GM19240 (cell line): ENCODE results near the gene USP53.
"Not testable (repeated sequence)": the region's sequence is repeated elsewhere in the genome, so short reads cannot be mapped to it uniquely, and the experiment has no call there.

Source experiments
- DNase-seq: peaks from one replicate; pipeline ENCODE4 v3.0.0; 2011; ENCODE audit warnings: low spot score; ENCODE audit not compliant: insufficient read length

Gene USP53

DNA sequence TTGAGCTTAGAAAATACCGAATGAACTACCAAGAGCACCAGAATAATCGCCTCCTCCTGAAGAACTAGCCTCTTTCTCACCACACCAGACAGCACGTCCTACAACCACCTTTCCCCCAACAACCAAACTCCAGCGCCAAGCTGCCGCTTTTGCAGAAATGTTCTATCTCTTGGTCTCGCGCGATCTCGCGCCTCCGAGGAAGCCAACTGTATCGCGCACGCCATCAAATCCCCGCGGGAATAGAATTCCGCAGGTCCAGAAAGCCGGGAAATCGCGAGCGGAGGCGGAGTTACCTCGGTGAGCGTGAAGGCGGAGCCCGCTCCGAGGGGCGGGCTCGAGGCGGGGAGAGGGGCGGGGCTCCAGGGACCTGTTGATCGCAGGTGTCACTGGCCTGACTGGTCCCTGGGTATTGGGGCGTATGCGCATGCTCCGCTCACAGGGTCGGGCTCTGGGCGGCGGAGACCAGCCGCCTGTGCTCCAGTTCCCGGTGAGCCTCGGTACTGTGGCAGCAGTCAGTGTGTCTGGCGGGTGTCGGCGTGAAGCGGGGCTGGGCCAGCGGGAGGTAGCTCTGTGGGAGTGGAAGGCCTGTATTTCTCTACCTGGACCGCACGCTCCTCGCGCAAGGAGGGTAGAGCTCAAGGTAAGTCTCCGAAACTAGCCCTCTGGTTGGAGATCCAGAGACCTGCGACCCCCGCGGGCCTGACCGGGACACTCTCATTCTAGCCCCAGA is at the start of gene USP53:
USP53 (plus strand) TSS at position 480 of the 730 bp plus-strand sequence. CDS start 27,047 bp downstream, outside the sequence.
- peak; percentile 79 for DNase-seq

DNA sequence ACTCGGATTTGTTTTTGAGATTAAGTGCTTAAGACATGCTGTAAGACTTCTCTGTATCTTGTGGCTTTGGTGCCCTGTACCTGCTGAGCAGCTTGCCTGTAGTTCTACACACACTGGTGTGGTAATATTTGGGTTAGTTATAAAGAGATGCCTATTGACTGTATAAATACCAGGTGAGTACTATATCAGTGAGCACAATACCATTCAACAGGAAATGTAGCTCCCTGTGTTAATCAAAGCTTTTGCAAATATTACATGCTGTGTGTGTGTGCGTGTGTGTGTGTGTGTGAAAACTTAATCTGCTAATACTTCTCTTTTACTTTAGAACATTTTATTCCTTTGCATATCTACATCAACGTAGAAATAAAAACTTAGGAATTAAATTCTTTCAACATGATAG is 46.7 kb upstream of the USP53 start:
- no peak for DNase-seq

DNA sequence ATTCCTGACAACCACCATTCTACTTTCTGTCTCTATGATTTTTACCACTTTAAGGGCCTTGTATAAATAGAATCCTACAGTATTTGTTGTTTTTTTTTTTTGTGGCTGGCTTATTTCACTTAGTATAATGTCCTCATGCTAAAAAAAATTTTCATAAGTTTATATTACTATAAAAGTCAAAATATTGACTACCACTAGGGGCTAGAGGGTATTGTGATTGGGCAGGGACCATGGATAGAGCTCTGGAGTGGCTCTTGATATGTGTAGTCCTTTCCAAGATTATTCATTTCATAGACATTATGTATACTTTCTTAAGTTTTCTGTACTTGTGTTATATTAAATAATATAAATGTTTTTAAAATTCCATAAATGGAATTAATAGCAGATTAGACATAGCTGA is 42.3 kb upstream of the USP53 start:
- DNase-seq: no peak

DNA sequence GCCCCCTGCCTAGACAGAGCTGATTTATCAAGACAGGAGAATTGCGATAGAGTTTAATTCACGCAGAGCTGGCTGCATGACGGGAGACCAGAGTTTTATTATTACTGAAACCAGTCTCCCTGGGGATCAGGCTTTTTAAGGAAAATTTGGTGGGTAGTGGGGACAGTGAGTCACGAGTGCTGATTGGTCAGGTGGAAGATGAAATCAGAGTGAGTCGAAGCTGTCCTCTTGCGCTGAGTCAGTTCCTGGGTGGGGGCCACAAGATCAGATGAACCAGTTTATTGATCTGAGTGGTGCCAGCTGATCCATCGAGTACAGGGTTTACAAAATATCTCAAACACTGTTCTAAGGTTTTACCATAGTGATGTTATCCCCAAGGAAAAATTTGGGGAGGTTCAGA is 40.3 kb upstream of the USP53 start:
- no peak for DNase-seq

DNA sequence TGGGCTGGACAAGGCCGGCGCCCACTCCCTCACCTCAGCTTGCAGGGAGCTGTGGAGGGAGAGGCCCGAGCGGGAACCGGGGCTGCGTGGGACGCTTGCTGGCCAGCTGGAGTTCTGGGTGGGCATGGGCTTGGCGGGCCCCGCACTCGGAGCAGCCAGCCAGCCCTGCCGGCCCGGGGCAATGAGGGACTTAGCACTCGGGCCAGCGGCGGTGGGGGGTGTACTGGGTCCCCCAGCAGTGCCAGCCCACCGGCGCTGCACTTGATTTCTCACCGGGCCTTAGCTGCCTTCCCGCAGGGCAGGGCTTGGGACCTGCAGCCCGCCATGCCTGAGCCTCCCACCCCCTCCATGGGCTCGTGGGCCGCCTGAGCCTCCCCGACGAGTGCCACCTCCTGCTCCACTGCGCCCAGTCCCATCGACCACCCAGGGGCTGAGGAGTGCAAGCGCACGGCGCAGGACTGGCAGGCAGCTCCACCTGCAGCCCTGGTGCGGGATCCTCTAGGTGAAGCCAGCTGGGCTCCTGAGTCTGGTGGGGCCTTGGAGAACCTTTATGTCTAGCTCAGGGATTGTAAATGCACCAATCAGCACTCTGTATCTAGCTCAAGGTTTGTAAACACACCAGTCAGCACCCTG is 38.7 kb upstream of the USP53 start:
- DNase-seq: not testable (repeated sequence)

DNA sequence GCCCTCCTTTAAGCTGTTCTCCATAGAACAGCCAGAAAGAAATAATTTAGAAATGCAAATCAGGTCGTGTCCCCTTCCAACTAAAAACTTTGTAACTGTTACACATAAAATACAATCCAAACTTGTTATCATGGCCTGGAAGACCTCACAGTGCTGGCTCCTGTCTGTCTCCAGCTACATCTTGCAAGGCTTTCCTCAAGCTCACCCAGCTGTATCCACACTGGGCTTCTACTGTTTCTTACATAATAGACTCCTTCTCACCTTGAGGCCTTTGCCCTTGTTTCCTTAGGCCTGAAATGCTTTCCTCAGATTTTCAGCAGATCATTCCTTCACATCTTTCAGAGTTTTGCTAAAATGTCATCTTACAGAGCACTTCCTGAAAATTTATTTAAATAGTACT is 33.5 kb upstream of the USP53 start:
- no peak for DNase-seq

DNA sequence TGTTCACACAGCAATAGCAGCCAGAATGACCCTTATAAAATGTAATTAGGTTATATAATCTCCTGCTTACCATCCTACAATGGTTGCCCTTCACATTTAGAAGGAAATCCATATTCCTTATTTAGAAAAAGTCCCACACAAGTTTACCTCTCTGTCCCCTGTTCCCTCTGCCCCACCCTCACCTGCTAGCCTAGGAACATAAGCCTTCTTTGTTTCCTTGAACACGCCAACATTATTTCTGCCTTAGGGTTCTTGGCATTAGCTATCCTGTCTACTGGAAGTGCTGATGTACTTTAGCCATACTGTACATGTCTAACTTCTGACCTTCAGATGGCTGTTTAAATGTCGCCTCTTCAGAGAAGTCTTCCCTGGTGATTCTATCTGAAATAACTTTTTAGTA is 28.4 kb upstream of the USP53 start:
- DNase-seq: no peak

DNA sequence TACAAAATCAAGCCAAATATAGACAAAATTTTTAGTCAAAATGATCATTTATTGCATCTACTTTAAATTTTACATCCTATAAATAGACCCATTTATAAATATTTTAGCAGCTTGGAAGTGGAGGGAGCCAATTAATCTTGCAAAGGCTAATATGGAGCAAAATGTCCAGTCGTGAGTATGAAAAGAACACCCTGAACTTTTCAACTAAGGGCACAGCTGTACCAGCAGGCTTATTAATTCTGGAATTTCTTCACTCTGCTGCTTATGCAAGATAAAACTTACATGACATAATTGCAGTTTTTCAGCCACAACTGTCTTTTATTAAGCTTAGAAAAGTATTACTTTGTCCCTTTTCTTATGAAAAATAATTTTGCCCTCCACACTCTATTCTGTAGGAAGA is 22.9 kb upstream of the USP53 start:
- DNase-seq: no peak

DNA sequence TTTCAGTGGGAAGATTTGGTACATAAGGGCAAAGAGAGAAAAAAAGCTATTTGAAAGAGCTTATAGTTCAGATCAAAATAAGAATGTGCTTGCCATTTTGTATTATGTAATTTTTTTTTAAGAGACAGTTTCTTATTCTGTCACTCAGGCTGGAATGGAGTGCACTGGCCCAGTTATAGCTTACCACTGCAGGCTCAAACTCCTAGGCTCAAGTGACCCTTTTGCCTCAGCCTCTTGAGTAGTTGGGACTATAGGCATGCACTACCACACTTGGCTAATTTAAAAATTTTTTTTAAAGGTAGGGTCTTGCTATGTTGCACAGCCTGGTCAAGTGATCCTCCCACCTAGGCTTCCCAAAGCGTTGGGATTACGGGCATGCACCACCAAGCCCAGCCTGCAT is 22.2 kb upstream of the USP53 start:
- DNase-seq: no peak

DNA sequence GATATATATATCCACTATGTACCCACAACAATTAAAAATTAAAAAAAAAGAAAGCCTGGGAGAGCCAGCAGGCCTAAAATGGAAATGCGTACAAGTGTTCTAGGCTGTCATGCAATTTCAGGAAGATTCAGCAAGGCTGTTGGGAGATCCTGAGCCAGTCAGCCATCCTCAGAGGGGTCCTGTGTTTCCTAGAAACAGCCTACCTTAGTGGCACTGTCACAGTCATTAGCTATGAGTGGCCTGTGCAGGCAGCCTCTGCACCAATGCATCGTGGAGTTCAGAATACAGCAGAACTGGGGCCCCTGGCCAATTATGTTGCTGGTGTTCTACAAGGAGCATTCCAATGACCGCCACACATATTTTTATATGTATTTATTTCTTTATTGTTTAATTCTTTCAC is 21.0 kb upstream of the USP53 start:
- no peak for DNase-seq

DNA sequence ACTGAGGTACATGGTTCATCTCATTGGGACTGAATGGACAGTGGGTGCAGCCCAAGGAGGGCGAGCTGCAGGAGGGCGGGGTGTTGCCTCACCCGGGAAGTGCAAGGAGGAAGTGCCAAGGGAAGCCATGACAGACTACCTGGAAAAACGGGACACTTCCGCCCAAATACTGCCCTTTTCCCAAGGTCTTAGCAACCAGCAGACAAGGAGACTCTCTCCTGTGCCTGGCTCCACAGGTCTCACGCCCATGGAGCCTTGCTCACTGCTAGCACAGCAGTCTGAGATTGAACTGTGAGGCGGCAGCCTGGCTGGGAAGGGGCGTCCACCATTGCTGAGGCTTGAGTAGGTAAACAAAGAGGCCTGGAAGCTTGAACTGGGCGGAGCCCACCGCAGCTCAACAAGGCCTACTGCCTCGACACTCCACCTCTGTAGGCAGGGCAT is 14.7 kb upstream of the USP53 start:
- no peak for DNase-seq

DNA sequence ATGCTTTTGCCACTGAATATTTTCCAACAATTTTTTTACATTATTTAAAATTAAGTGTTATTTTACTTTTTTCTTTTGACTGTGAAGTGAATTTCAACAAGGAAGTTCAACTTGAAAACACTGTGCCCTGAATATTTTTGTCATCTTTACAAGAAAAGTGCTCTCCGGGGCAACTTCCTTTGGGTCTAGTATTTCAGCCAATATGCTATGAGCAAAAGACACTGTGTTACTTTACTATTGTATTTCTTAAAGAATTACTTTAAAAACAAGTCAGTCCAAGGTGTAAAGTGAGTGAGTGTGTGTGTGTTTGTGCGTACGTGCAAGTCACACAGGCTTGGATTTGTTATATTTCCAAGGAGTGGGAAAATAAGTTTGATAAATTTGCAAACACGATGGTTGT is 7.6 kb upstream of the USP53 start:
- DNase-seq: no peak

DNA sequence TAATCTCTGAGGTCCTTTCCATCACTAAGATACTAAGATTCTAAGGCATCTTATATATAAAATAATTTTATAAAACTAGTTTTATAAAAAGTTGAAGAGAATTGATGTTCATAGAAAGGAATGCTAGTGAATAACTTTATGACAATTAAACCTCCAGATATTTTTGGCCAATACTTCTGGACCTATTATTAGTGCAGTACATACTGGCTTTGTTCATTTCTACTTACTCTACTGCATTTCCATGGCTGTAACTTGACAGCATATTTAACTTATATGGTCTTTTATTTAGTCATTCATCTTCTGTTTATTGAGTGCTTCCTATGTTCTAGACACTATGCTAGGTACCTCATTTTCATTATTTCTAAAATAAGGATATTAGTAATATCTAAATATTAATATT is 6.8 kb upstream of the USP53 start:
- no peak for DNase-seq

DNA sequence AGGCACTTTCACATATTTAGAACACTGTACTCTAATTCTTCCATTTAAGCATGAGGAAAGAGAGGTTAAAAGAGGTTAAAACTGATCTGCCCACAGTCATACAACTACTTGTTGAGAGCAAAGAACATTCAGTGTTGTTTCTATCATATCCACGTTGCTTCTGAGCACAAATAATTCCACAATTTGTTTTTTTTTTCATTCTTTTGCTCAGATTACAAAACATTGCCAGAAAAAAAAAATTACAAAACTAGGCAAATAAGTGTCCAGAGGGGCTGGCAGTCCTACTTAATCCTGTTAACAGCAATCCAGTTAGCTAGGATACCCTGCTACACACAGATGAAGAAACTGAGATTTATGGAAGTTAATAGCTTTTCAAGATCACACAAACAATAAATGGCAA is 6.3 kb upstream of the USP53 start:
- no peak for DNase-seq

DNA sequence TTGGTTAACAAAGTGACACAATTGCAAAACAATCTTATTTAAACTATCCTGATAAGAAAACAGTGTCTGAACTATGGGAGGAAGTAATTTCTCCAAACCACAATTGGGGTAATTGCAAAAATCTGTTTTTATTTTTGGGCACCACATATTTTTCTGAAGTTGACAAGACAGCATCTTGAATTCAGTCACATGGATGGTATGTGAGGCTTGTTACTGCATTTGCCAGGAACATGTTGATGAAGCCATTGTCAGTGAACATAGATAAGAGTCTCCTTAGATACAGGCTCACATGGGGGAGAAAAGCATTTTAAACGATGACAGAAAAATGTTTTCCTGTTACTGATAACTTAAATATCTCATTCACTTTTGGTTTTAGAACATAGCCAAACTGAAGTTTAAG is 5.5 kb upstream of the USP53 start:
- no peak for DNase-seq

DNA sequence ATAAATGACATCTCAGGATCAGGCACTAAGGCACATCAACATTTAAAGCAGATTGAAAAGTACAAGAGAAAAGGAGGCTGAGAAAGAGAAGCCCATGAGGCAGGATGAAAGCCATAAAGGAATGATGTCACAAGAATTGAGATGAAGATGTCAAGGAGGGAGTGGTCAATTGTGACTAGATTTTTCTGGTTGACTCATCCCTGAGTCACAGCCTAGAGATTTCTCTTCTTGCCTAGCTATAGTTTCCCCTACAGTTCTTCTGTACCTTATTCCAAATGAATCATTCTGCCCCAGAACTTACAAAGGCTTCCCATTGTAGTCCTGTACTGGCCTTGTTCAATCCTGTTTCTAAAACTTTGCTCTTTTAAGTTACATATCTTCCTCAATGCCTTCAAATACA is 3.4 kb upstream of the USP53 start:
- DNase-seq: no peak

DNA sequence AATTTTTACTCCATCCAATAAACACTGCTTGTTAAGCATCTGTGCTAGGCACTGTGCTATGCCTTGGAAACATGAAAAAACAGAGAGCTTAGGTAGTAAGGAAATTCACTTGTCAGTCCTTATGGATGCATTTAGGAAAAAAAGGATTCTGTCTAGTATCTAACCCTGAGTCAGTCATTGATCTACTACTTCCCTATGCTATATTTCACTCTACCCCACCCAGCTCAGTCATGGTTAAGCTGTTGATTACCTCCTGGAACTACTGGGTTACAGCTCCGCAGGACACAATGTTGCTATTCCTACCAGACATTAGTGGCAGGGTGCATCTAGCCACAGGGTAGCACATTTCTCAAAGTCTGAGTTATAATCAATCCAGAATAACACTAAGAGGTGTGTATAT is 2.9 kb upstream of the USP53 start:
- no peak for DNase-seq

DNA sequence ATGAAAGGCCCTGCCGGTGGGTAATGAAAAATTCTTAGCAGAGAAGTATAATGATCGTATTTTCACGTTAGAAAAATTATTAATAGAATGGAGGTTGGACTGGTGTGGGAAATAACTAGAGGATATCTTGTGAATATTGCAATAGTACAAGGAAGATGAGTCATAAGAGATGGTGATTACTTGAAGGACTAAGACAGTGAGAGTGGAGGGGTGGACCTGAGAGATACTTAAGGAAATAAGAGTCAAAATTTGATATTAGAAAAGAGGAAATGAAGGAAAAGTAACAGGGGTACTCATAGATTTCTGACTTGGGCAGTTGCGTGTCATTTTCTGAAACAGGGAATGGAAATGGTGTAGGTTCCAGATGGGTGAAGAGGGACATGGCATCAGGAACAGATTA is 1.7 kb upstream of the USP53 start:
- DNase-seq: no peak

DNA sequence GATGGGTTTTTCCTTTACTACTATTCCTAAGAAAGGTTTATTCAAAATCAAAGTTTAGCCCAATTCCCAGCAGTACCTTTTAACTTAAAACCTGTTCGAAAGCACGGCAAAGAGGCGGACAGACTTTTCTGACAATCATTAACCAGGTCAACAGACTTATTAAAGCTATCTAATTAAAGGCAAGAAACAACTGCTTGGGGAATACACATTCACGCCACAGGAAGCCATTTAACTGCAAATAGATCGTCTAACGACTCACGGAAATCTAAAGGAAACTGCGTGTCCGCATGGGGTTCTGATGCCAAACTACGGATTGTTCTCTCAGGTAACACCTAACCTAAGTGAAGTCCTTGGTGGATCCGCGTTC is 663 bp upstream of the USP53 start:
- no peak for DNase-seq

DNA sequence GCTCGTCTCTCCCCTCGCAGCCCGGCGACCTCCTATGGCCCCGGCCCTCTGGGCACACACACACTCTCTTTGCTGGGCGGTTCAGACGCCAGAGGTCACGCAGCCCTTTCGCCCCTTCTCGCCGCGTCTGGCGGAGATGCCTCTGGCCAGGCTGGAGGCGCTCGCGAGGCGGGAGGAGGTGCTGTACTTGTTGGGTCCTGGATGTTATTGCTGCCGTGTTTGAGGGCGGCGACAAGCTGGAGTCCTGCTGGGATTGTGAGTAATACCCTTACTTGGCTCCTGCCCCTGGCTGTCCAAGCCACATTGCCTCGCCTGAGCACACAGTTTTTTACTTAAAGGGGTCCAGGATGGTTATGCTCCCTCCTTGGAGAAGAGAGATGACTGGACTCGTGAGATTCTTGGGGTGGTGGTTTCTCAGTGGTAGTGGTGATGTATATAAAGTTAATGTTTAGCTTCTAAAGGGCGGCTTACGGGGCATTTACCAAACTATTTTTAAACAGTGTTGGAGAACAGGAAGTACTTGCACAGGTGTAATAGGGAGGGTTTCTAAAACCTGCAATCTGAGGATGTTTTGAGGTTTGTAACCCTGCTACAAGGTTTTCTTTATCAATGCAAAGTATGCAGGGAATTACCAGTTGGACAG is 572 bp downstream of the USP53 start:
- DNase-seq: peak; percentile 22

DNA sequence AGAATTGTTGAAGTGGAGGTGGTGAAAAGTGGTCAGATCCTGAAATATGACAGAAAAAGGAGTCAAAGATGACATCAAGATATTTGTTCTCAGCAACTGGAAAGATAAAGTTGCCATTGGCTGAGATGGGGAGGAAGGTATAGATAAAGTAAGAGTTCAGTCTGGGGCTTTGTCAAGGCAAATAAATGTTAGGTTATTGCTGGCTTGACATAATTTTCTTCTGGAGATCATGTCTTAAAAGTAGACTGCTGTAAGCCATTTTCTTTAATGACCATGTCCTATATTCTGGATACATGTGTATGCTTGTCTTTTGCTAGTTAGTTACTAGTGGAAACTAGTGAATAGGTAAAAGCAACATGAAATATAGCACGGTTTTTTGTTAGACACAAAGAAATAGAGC is 5.6 kb downstream of the USP53 start:
- DNase-seq: no peak

DNA sequence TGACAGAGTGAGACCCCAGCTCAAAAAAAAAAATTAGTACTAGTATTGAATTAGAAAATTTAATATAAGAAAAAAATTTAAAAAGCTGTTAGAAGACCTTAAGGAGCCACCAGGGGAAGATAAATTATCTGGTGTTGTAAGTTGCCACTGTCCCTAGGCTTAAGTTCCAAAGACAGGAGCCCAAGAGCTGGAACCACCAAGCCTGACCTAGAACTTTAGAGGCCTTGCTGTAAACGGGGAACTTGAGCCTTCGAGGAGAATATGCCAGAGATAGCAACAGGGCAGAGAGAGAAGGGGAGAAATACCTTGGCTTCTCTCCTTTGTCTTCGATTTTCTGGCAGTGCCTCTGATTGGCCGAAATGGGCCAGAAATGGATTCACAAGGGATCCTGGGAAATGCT is 8.9 kb downstream of the USP53 start:
- DNase-seq: no peak

DNA sequence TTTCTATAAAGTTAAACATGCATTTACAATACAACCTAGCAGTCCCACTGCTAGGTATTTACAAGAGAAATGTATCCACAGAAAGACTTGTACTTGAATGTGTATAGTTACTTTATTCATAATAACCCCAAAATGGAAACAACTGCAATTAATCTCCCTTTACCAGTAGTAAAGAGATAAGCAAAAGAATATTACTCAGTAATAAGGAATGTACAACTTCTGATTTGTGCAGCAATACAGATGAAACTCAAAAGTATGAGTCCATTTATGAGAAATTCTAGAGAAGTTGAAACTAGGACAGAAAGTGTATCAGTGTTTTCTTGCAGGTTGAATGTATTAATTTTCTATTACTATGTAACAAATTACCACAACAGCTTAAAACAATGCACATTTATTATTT is 15.2 kb downstream of the USP53 start:
- no peak for DNase-seq
